Neuronal stem cell (in vitro differentiated cells): Measurements from ENCODE around the gene GCLC.

Source experiments
- DNase-seq: peaks from one replicate; pipeline ENCODE4 v3.0.0-alpha.2; 2013; ENCODE audit warnings: low spot score
- H2AFZ ChIP-seq: one replicate; pipeline ENCODE4 v1.6.1; 2013; ENCODE audit warnings: mild to moderate bottlenecking, low read length, inconsistent platforms
- H2AK5ac ChIP-seq: 2 replicates; pipeline ENCODE4 v1.6.1; 2013; ENCODE audit warnings: low read depth, mild to moderate bottlenecking, inconsistent platforms, low read length, moderate library complexity, mixed read lengths
- H2BK120ac ChIP-seq: 2 replicates; pipeline ENCODE4 v1.6.1; 2013; ENCODE audit warnings: low read depth, mild to moderate bottlenecking, inconsistent platforms, low read length, moderate library complexity, mixed read lengths
- H2BK12ac ChIP-seq: one replicate; pipeline ENCODE4 v1.6.1; 2013; ENCODE audit warnings: low read length, inconsistent platforms
- H2BK15ac ChIP-seq: 2 replicates; pipeline ENCODE4 v1.6.1; 2013; ENCODE audit warnings: mild to moderate bottlenecking, low read length, inconsistent platforms, mixed read lengths
- H2BK5ac ChIP-seq: one replicate; pipeline ENCODE4 v1.6.1; 2013; ENCODE audit warnings: inconsistent platforms, mild to moderate bottlenecking, low read length, moderate library complexity
- H3K14ac ChIP-seq: one replicate; pipeline ENCODE4 v1.6.1; 2013; ENCODE audit warnings: low read length, inconsistent platforms
- H3K18ac ChIP-seq: 2 replicates; pipeline ENCODE4 v1.6.1; 2013; ENCODE audit warnings: low read length, inconsistent platforms
- H3K23ac ChIP-seq: 2 replicates; pipeline ENCODE4 v1.6.1; 2013; ENCODE audit warnings: low read depth, mild to moderate bottlenecking, mixed read lengths, low read length, inconsistent platforms; ENCODE audit not compliant: poor library complexity
- H3K27ac ChIP-seq: replicated peaks from 3 replicates; pipeline ENCODE4 v1.5.1; 2013; ENCODE audit warnings: low read length, inconsistent platforms
- H3K27me3 ChIP-seq, 3 experiments: 2 replicates each; pipeline ENCODE4 v1.6.1; 2013; ENCODE audit warnings: low read length in 3 of 3, mild to moderate bottlenecking in 2 of 3, inconsistent platforms in 1 of 3, low read depth in 1 of 3, mixed read lengths in 1 of 3, moderate library complexity in 1 of 3; ENCODE audit not compliant: control insufficient read depth in 3 of 3, insufficient read depth in 3 of 3
- H3K36me3 ChIP-seq, 2 donors: replicated peaks in 1 of 2; 2 replicates each; pipeline ENCODE4 v1.6.1; 2013; ENCODE audit warnings: low read length in 2 of 2; ENCODE audit not compliant: control insufficient read depth in 2 of 2, insufficient read depth in 2 of 2
- H3K4ac ChIP-seq: 2 replicates; pipeline ENCODE4 v1.6.1; 2013; ENCODE audit warnings: inconsistent platforms, mild to moderate bottlenecking, low read length, moderate library complexity
- H3K4me1 ChIP-seq, 2 donors: 1 replicate in 1 of 2; 2 replicates in 1 of 2; pipeline ENCODE4 v1.6.1; 2013; ENCODE audit warnings: low read length in 2 of 2, low read depth in 1 of 2; ENCODE audit not compliant: control insufficient read depth in 2 of 2, insufficient read depth in 1 of 2
- H3K4me2 ChIP-seq: one replicate; pipeline ENCODE4 v1.6.1; 2013; ENCODE audit warnings: mild to moderate bottlenecking, low read length, inconsistent platforms; ENCODE audit not compliant: insufficient read depth, poor library complexity, severe bottlenecking
- H3K4me3 ChIP-seq, 2 donors: 2 replicates each; pipeline ENCODE4 v1.5.1; 2013; ENCODE audit warnings: low read length in 2 of 2, mild to moderate bottlenecking in 2 of 2, inconsistent platforms in 1 of 2, moderate library complexity in 1 of 2
- H3K79me1 ChIP-seq: one replicate; pipeline ENCODE4 v1.6.1; 2013; ENCODE audit warnings: low read depth, mild to moderate bottlenecking, inconsistent platforms, low read length, moderate library complexity
- H3K9ac ChIP-seq: one replicate; pipeline ENCODE4 v1.6.1; 2013; ENCODE audit warnings: mild to moderate bottlenecking, low read depth, low read length, inconsistent platforms; ENCODE audit not compliant: poor library complexity
- H3K9me3 ChIP-seq, 2 donors: replicated peaks in 1 of 2; 2 replicates each; pipeline versions ENCODE3 to v1.6.1; 2013; ENCODE audit warnings: low read length in 2 of 2, mild to moderate bottlenecking in 2 of 2, inconsistent platforms in 1 of 2, low read depth in 1 of 2, mixed read lengths in 1 of 2, moderate library complexity in 1 of 2; ENCODE audit not compliant: control insufficient read depth in 2 of 2, insufficient read depth in 1 of 2
- H4K8ac ChIP-seq: one replicate; pipeline ENCODE4 v1.6.1; 2013; ENCODE audit warnings: low read depth, mild to moderate bottlenecking, inconsistent platforms, low read length, moderate library complexity
- H4K91ac ChIP-seq: one replicate; pipeline ENCODE4 v1.6.1; 2013; ENCODE audit warnings: low read length, low read depth, mild to moderate bottlenecking, inconsistent platforms; ENCODE audit not compliant: poor library complexity
- WGBS, 2 donors: extraction: QIAGEN DNeasy Blood & Tissue Kit; methylation state at CpG; one replicate each; pipeline ENCODE4 v1.1.7; 2013; ENCODE audit warnings: missing lambda C conversion rate in 2 of 2, mixed read lengths in 1 of 2; ENCODE audit not compliant: insufficient read length in 2 of 2, insufficient replicate concordance in 1 of 2; ENCODE audit errors: extremely low coverage in 2 of 2; 5-methylcytosine and 5-hydroxymethylcytosine counted together

GCLC gene

GRCh38 chr6:53447865-53448264 lies 97.0 kb downstream of the GCLC start:
- Histone ChIP-seq H3K4me1 (no peaks in the 10 kb centered on the region), H3K27me3 (peaks cover 0 to 4% (median 0%) of the 10 kb centered on the region in 3 experiments)

More at GRCh38 chr6:53447865-53448264, 97.0 kb downstream of the GCLC start:
- Histone ChIP-seq H2BK5ac (no peak overlapping the region), H3K23ac (no peak overlapping the region), H2AFZ (no peak overlapping the region), H3K27ac (no peak overlapping the region), H3K4ac (no peak overlapping the region), H3K14ac (no peak overlapping the region), H2BK15ac (no peak overlapping the region), H3K4me2 (no peak overlapping the region), H2BK120ac (no peak overlapping the region), H3K9me3 (no peaks in the 10 kb centered on the region), H4K8ac (no peak overlapping the region), H3K36me3 (no peaks in the 10 kb centered on the region), H3K4me3 (no peak overlapping the region), H2AK5ac (no peak overlapping the region), H2BK12ac (no peak overlapping the region), H3K9ac (no peak overlapping the region), H4K91ac (no peak overlapping the region), H3K79me1 (no peaks in the 10 kb centered on the region), H3K18ac (no peak overlapping the region)
- no peak for DNase-seq
- no CpG with 5 or more reads among the region's 2 CpGs for WGBS, 2 donors
